Choroid plexus epithelial cell (primary cell): ENCODE data around the gene SPNS1.
A peak's percentile ranks its signal among the peaks of the same experiment; 100 is the strongest.

Experiments
- DNase-seq: peaks from one replicate; pipeline ENCODE4 v3.0.0-alpha.2; 2010; ENCODE audit warnings: low read depth
- H3K4me3 ChIP-seq: 2 replicates; pipeline ENCODE4 v1.5.1; 2011; ENCODE audit warnings: low read depth, mild to moderate bottlenecking, control low read depth, low read length, moderate library complexity
- CTCF ChIP-seq: conservative IDR thresholded peaks from 2 replicates; pipeline ENCODE4 v1.5.1; 2011; ENCODE audit warnings: low read depth, mild to moderate bottlenecking, control low read depth, inconsistent platforms, low read length, moderate library complexity

The SPNS1 gene

GRCh38 chr16:29012913-29013553 is 38.5 kb downstream of the SPNS1 start:
- TF ChIP-seq CTCF = no peak
- no peak overlapping the region for H3K4me3 ChIP-seq
- DNase-seq = peak; percentile 15

- no peak for DNase-seq
- no peak for TF ChIP-seq CTCF
- no peak overlapping the region for H3K4me3 ChIP-seq
Observed at GRCh38 chr16:29014561-29015069, 40.0 kb downstream of the SPNS1 start.

- TF ChIP-seq CTCF = no peak
- no peak for DNase-seq
- H3K4me3 ChIP-seq = no peak overlapping the region
Observed at GRCh38 chr16:29022196-29022595, 47.6 kb downstream of the SPNS1 start.

- peak; percentile 7 for DNase-seq
- no peak overlapping the region for H3K4me3 ChIP-seq
- no peak for TF ChIP-seq CTCF
Observed at GRCh38 chr16:29023279-29024277, 49.0 kb downstream of the SPNS1 start.

- no peak for TF ChIP-seq CTCF
- H3K4me3 ChIP-seq = no peak overlapping the region
- DNase-seq = no peak
Observed at GRCh38 chr16:29024278-29024677, 49.7 kb downstream of the SPNS1 start.

- H3K4me3 ChIP-seq = no peak overlapping the region
- no peak for TF ChIP-seq CTCF
- no peak for DNase-seq
Observed at GRCh38 chr16:29025218-29025617, 50.6 kb downstream of the SPNS1 start.
